ENCODE data around the gene TMEM256. TPM values are rescaled to one million over a fixed set of nuclear protein-coding genes. Genes with fewer than 3 reads are reported as not detected.

The TMEM256 gene
- total and polyA plus RNA-seq, 2 donors (not counting 3 experiments of a cell fraction or from before 2014, with no cell fraction given) = 67.4 to 148 TPM

- Histone ChIP-seq H3K27ac (ENCODE audit: insufficient read depth, low read depth, low read length) (no peak overlapping the region), H3K4me1 (ENCODE audit: control insufficient read depth, extremely low read depth, insufficient read depth, low read length) (no peaks in the 10 kb centered on the region), H3K4me2 (ENCODE audit: insufficient read depth, low read length) (no peak overlapping the region), H3K79me2 (ENCODE audit: control insufficient read depth, insufficient read depth, low read length) (no peaks in the 10 kb centered on the region), H3K9me1 (replicated peaks; ENCODE audit: control insufficient read depth, extremely low read depth, insufficient read depth, low read length) (no peaks in the 10 kb centered on the region), H3K36me3 (ENCODE audit: control insufficient read depth in 2 of 2, extremely low read depth in 1 of 2, insufficient read depth in 2 of 2, low read length in 2 of 2) (peaks cover 0 to 2% of the 10 kb centered on the region in 2 experiments), H4K20me1 (replicated peaks; ENCODE audit: control insufficient read depth, extremely low read depth, insufficient read depth, low read length) (no peaks in the 10 kb centered on the region), H3K9me3 (replicated peaks; ENCODE audit: control insufficient read depth, insufficient read depth, low read length) (no peaks in the 10 kb centered on the region), H3K27me3 (ENCODE audit: control insufficient read depth in 2 of 2, insufficient read depth in 2 of 2, low read length in 2 of 2) (no peaks in the 10 kb centered on the region), H3K4me3 (replicated peaks in 1 of 3; ENCODE audit: insufficient read depth in 1 of 3, low read depth in 1 of 3, low read length in 3 of 3) (no peak overlapping the region), H3K9ac (replicated peaks; ENCODE audit: extremely low read depth, insufficient read depth, low read length) (no peak overlapping the region), H2AFZ (ENCODE audit: low read depth, low read length) (no peak overlapping the region)
- POLR2A ChIA-PET = no interaction called here
- BruUV-seq (replicated peaks) = no TSS peak
- CTCF ChIA-PET = interaction anchor here (2.2 kb wide), 1 partner anchor 12 kb away, joined by 6 read pairs; the partner anchor contains the start of gene TMEM256
- TF ChIP-seq POLR2AphosphoS5 (IDR thresholded peaks at IDR 0.05; ENCODE audit: insufficient read depth, low read depth, low read length) (no peak), GATA2 (IDR thresholded peaks at IDR 0.05; ENCODE audit: insufficient read depth, insufficient read length, low read depth, low read length) (no peak), MAX (IDR thresholded peaks at IDR 0.05; ENCODE audit: insufficient read depth, insufficient read length) (no peak)
- intact Hi-C loops (cut with micrococcal nuclease) = no loop called here
- dilution Hi-C loops (cut with MboI; ENCODE audit: extremely low pct_ligation_motif_present, low sequenced_read_pairs) = no loop called here
- DNase-seq (ENCODE audit: low read depth, low spot score) (no peak), FAIRE-seq (no peak)
These were observed 11.9 kb upstream of the TMEM256 start for GRCh38 chr17:7415784-7416183.

GRCh38 chr17:7414837-7415236 lies 10.9 kb upstream of the TMEM256 start:
- Histone ChIP-seq H3K4me1 (ENCODE audit: control insufficient read depth, extremely low read depth, insufficient read depth, low read length) (no peaks in the 10 kb centered on the region), H3K27me3 (ENCODE audit: control insufficient read depth in 2 of 2, insufficient read depth in 2 of 2, low read length in 2 of 2) (no peaks in the 10 kb centered on the region), H3K4me2 (ENCODE audit: insufficient read depth, low read length) (no peak overlapping the region), H3K27ac (ENCODE audit: insufficient read depth, low read depth, low read length) (no peak overlapping the region), H3K36me3 (ENCODE audit: control insufficient read depth in 2 of 2, extremely low read depth in 1 of 2, insufficient read depth in 2 of 2, low read length in 2 of 2) (peaks cover 0 to 7% of the 10 kb centered on the region in 2 experiments), H3K9ac (replicated peaks; ENCODE audit: extremely low read depth, insufficient read depth, low read length) (no peak overlapping the region), H3K4me3 (replicated peaks in 1 of 3; ENCODE audit: insufficient read depth in 1 of 3, low read depth in 1 of 3, low read length in 3 of 3) (no peak overlapping the region), H3K9me3 (replicated peaks; ENCODE audit: control insufficient read depth, insufficient read depth, low read length) (no peaks in the 10 kb centered on the region), H4K20me1 (replicated peaks; ENCODE audit: control insufficient read depth, extremely low read depth, insufficient read depth, low read length) (no peaks in the 10 kb centered on the region), H3K79me2 (ENCODE audit: control insufficient read depth, insufficient read depth, low read length) (no peaks in the 10 kb centered on the region), H3K9me1 (replicated peaks; ENCODE audit: control insufficient read depth, extremely low read depth, insufficient read depth, low read length) (no peaks in the 10 kb centered on the region), H2AFZ (ENCODE audit: low read depth, low read length) (no peak overlapping the region)
- intact Hi-C loops (cut with micrococcal nuclease) (no loop called here), dilution Hi-C loops (cut with MboI; ENCODE audit: extremely low pct_ligation_motif_present, low sequenced_read_pairs) (no loop called here)
- BruUV-seq (replicated peaks) = no TSS peak
- TF ChIP-seq CTCF (IDR thresholded peaks at IDR 0.05; ENCODE audit: extremely low read depth in 1 of 2, insufficient read depth in 1 of 2, low read depth in 1 of 2, low read length in 2 of 2) (no peak), FOS (IDR thresholded peaks at IDR 0.05; ENCODE audit: borderline replicate concordance, insufficient read depth, low read length) (no peak), EZH2 (IDR thresholded peaks at IDR 0.05; ENCODE audit: borderline replicate concordance, low read depth, low read length, severe bottlenecking) (no peak), POLR2AphosphoS5 (IDR thresholded peaks at IDR 0.05; ENCODE audit: insufficient read depth, low read depth, low read length) (no peak)
- CTCF ChIA-PET = no interaction called here
- POLR2A ChIA-PET = no interaction called here
- no peak for DNase-seq (ENCODE audit: low read depth, low spot score)
- no peak for FAIRE-seq

Data from endothelial cell of umbilical vein (primary cell).